Gastrocnemius medialis (tissue), 4 donors: Measurements from ENCODE around the gene TRA2A. TPM values are rescaled to one million over a fixed set of nuclear protein-coding genes. Genes with fewer than 3 reads are reported as not detected.

Experiments
- ATAC-seq, 2 donors: fragments of 150-250 bp; one replicate each; pipeline ENCODE4 v1.9.1; 2016
- DNase-seq, 2 donors: peaks; one replicate each; pipeline ENCODE4 v3.0.0-alpha.2; 2019
- H3K27ac ChIP-seq, 4 donors: fragments of 200-600 bp; sonication (generic); 1 replicate in 1 of 4; 2 replicates in 3 of 4; pipeline ENCODE4 v1.5.1; 2016 to 2018; ENCODE audit warnings: mild to moderate bottlenecking in 2 of 4, moderate library complexity in 1 of 4
- H3K27me3 ChIP-seq, 3 donors: fragments of 200-600 bp; sonication (generic) in 2 of 3; 1 replicate in 1 of 3; 2 replicates in 2 of 3; pipeline versions ENCODE4 v1.5.1 to v1.6.0; 2016 to 2019; ENCODE audit warnings: mild to moderate bottlenecking in 1 of 3, moderate library complexity in 1 of 3
- H3K36me3 ChIP-seq, 2 donors: fragments of 200-600 bp; sonication (generic) in 1 of 2; one replicate each; pipeline ENCODE4 v1.5.1; 2017 to 2018
- H3K4me1 ChIP-seq, 2 donors: fragments of 200-600 bp; sonication (generic) in 1 of 2; one replicate each; pipeline ENCODE4 v1.5.1; 2016 to 2017; ENCODE audit warnings: mild to moderate bottlenecking in 2 of 2
- H3K4me3 ChIP-seq, 4 donors: fragments of 200-600 bp; sonication (generic) in 3 of 4; 1 replicate in 1 of 4; 2 replicates in 3 of 4; pipeline ENCODE4 v1.5.1; 2016 to 2019; ENCODE audit warnings: mild to moderate bottlenecking in 2 of 4
- H3K9me3 ChIP-seq, 3 donors: fragments of 200-600 bp; sonication (generic) in 2 of 3; 1 replicate in 1 of 3; 2 replicates in 2 of 3; pipeline ENCODE4 v1.5.1; 2016 to 2019
- CTCF ChIP-seq, 5 experiments: fragments of 450-650 bp in 3 of 5; fragments of 200-600 bp in 2 of 5; sonication (generic) in 2 of 5; IDR thresholded peaks in 4 of 5; conservative IDR thresholded peaks in 1 of 5; 1 replicate in 4 of 5; 2 replicates in 1 of 5; pipeline ENCODE4 v1.5.1; 2016 to 2019; ENCODE audit warnings: antibody characterized with exemption in 5 of 5, mild to moderate bottlenecking in 3 of 5, moderate library complexity in 3 of 5
- POLR2A ChIP-seq, 2 donors: fragments of 450-650 bp; IDR thresholded peaks; one replicate each; pipeline ENCODE4 v1.6.1; 2017; ENCODE audit warnings: antibody characterized with exemption in 2 of 2, mild to moderate bottlenecking in 2 of 2, moderate library complexity in 2 of 2
- in situ Hi-C, 4 donors: fragments of 200-750 bp; cut with MboI; loops; one replicate each; pipeline versions ENCODE4 v1.15.0 to v1.8.0; 2017; ENCODE audit warnings: low sequenced_read_pairs in 4 of 4
- intact Hi-C: fragments of 100-400 bp; cut with DNase I; formaldehyde crosslinking; loops from one replicate; pipeline ENCODE4 v1.15.1; 2023; ENCODE audit warnings: low total_unique reads
- total RNA-seq, 4 donors: library from RNA; depleted of rRNA; stranded (reverse); fragments of >200 nt; gene quantifications; one replicate each; pipeline versions ENCODE4 v1.1.0 to v1.2.3, GENCODE V29; 2016

The TRA2A gene
- total RNA-seq, 4 donors from 2014 or later: 4.8 to 6.4 (median 5.7) TPM

GRCh38 chr7:23467291-23467805, 64.4 kb downstream of the TRA2A start:
- no peak for TF ChIP-seq POLR2A (IDR thresholded peaks at IDR 0.05)
- no peak for TF ChIP-seq CTCF (IDR thresholded peaks at IDR 0.05 in 4 of 5, conservative IDR thresholded peaks at IDR 0.05 in 1 of 5)
- intact Hi-C loops: no loop called here
- peaks cover 23 to 27% of the 10 kb centered on the region in 2 donors for H3K4me1 ChIP-seq
- peaks cover 79 to 87% (median 84%) of the 10 kb centered on the region in 3 donors for H3K27me3 ChIP-seq
- H3K9me3 ChIP-seq: no peaks in the 10 kb centered on the region
- in situ Hi-C loops: no loop called here
- no peak overlapping the region for H3K27ac ChIP-seq
- DNase-seq: no peak
- no peaks in the 10 kb centered on the region for H3K36me3 ChIP-seq
- ATAC-seq: no peak
- H3K4me3 ChIP-seq: no peak overlapping the region

- DNase-seq (peak in 1 of 2 donors; percentile 20), ATAC-seq (peak; percentile 98 to 99)
- intact Hi-C loops: loop anchor here (1.0 to 5.0 kb wide), 2 partner anchors 106 to 190 kb away; no protein-coding TSS in a partner anchor
- TF ChIP-seq POLR2A (IDR thresholded peaks at IDR 0.05): no peak
- TF ChIP-seq CTCF (IDR thresholded peaks at IDR 0.05 in 4 of 5, conservative IDR thresholded peaks at IDR 0.05 in 1 of 5): peak in 3 of 5 experiments; percentile 4 to 41 (median 26)
- H3K36me3 ChIP-seq: no peaks in the 10 kb centered on the region
- no peak overlapping the region for H3K4me3 ChIP-seq
- H3K27me3 ChIP-seq: peaks cover 34 to 48% (median 39%) of the 10 kb centered on the region in 3 donors
- peaks cover 0 to 8% of the 10 kb centered on the region in 2 donors for H3K4me1 ChIP-seq
- H3K27ac ChIP-seq: no peak overlapping the region
- in situ Hi-C loops: loop anchor here in 3 of 4 donors (5.0 kb wide), 1 partner anchor 191 kb away; no protein-coding TSS in a partner anchor
- H3K9me3 ChIP-seq: no peaks in the 10 kb centered on the region
Measured at GRCh38 chr7:23462846-23463245, 68.9 kb downstream of the TRA2A start.

GRCh38 chr7:23458044-23458443, 73.7 kb downstream of the TRA2A start:
- no peak for DNase-seq
- Histone ChIP-seq H3K27me3 (peaks cover 13 to 21% (median 15%) of the 10 kb centered on the region in 3 donors), H3K36me3 (no peaks in the 10 kb centered on the region), H3K4me3 (no peak overlapping the region), H3K4me1 (peaks cover 0 to 4% of the 10 kb centered on the region in 2 donors), H3K9me3 (no peaks in the 10 kb centered on the region), H3K27ac (no peak overlapping the region)
- in situ Hi-C loops: loop anchor here in 1 of 4 donors (10.0 kb wide), 1 partner anchor 193 kb away; no protein-coding TSS in a partner anchor
- no peak for ATAC-seq
- TF ChIP-seq CTCF (IDR thresholded peaks at IDR 0.05 in 4 of 5, conservative IDR thresholded peaks at IDR 0.05 in 1 of 5) (no peak), POLR2A (IDR thresholded peaks at IDR 0.05) (no peak)
- intact Hi-C loops: no loop called here

- TF ChIP-seq POLR2A (IDR thresholded peaks at IDR 0.05) (no peak), CTCF (IDR thresholded peaks at IDR 0.05 in 4 of 5, conservative IDR thresholded peaks at IDR 0.05 in 1 of 5) (no peak)
- Histone ChIP-seq H3K27ac (no peak overlapping the region), H3K4me3 (no peak overlapping the region), H3K36me3 (no peaks in the 10 kb centered on the region), H3K4me1 (no peaks in the 10 kb centered on the region), H3K27me3 (peaks cover 13 to 20% (median 19%) of the 10 kb centered on the region in 3 donors), H3K9me3 (no peaks in the 10 kb centered on the region)
- intact Hi-C loops: no loop called here
- ATAC-seq (no peak), DNase-seq (no peak)
- in situ Hi-C loops: loop anchor here in 1 of 4 donors (10.0 kb wide), 1 partner anchor 191 kb away; no protein-coding TSS in a partner anchor
Measured at GRCh38 chr7:23456093-23456492, 75.7 kb downstream of the TRA2A start.
